Skeletal muscle satellite cell (primary cell): Measurements from ENCODE around the gene ZBED5. TPM values are rescaled to one million over a fixed set of nuclear protein-coding genes. Genes with fewer than 3 reads are reported as not detected.

Source experiments
- H3K27me3 ChIP-seq: 2 replicates; pipeline ENCODE4 v1.7.0; 2013; ENCODE audit warnings: low read length; ENCODE audit not compliant: control insufficient read depth, insufficient read depth
- H3K36me3 ChIP-seq: 2 replicates; pipeline ENCODE4 v1.7.0; 2013; ENCODE audit warnings: mild to moderate bottlenecking, control low read depth, low read length; ENCODE audit not compliant: insufficient read depth
- H3K4me1 ChIP-seq: 2 replicates; pipeline ENCODE4 v1.7.0; 2013; ENCODE audit warnings: low read length; ENCODE audit not compliant: control insufficient read depth, insufficient read depth
- H3K4me2 ChIP-seq: 2 replicates; pipeline ENCODE4 v1.7.0; 2013; ENCODE audit warnings: mild to moderate bottlenecking, low read length
- H3K4me3 ChIP-seq: 2 replicates; pipeline ENCODE4 v1.7.0; 2013; ENCODE audit warnings: low read length
- H3K9ac ChIP-seq: 2 replicates; pipeline ENCODE4 v1.7.0; 2013; ENCODE audit warnings: mild to moderate bottlenecking, low read depth, low read length, moderate library complexity
- H3K9me3 ChIP-seq: replicated peaks from 2 replicates; pipeline ENCODE4 v1.7.0; 2013; ENCODE audit warnings: mild to moderate bottlenecking, control low read depth, low read length
- total RNA-seq: library from RNA; depleted of rRNA; stranded (reverse); fragments of >200 nt; gene quantifications from 2 replicates; pipeline ENCODE4 v1.2.3, GENCODE V29; 2012; rRNA removed

The ZBED5 gene
- 20.1 and 23.1 TPM in 2 replicates for total RNA-seq

DNA sequence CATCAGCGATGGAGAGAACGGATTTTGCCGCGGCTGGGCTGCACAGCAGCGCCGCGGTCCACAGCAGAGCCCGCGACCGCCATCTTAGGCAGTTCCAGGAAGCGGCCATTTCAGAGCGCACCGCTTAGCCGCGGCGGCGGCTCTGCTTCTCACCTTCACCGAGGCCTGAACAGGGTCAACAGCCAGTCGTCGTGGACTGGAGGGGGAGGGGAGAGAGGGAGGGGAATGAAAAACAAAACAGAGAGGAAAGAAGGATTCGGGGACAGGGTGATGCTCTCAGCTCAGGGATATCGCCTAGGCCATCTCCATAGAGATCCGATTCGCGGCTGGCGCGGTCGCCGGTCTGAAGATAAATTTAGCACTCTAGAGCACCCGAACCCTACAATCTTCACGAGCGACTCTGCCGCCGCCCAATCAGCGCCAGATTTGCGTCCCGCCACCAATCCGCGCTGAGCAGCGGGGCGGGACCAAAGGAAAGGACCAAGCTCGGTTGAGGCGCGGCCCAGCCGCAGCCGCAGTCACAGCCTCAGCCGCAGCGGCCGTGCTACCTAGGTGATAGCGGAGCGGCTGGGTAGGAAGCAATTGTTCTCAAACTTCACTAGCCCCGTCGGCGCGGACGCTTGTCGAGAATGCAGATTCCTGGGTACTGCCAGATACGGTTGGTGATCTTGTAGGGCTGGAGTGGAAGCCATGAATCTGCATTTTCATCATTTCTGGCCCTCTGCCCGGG, at the start of gene ZBED5:
TSS of gene ZBED5 (minus strand) at position 345 of the 730 bp plus-strand sequence. CDS start 3,108 bp downstream, outside the sequence.
- H3K27me3 ChIP-seq = no peaks in the 10 kb centered on the region

GRCh38 chr11:10906521-10906920, 48.7 kb upstream of the ZBED5 start:
- H3K4me1 ChIP-seq = peaks cover 41% of the 10 kb centered on the region
- no peaks in the 10 kb centered on the region for H3K27me3 ChIP-seq
- no peak overlapping the region for H3K9ac ChIP-seq
- no peaks in the 10 kb centered on the region for H3K9me3 ChIP-seq
- H3K4me3 ChIP-seq = no peak overlapping the region
- H3K4me2 ChIP-seq = peak overlapping the region; percentile 19
- H3K36me3 ChIP-seq = no peaks in the 10 kb centered on the region

More for the DNA sequence above, at the start of gene ZBED5:
- Histone ChIP-seq H3K9ac (peak within 1 kb of the TSS; percentile 91), H3K4me3 (peak within 1 kb of the TSS; percentile 91), H3K36me3 (peaks cover 28% of the 10 kb centered on the region), H3K9me3 (no peaks in the 10 kb centered on the region), H3K4me2 (peak within 1 kb of the TSS; percentile 87), H3K4me1 (no peaks in the 10 kb centered on the region)

DNA sequence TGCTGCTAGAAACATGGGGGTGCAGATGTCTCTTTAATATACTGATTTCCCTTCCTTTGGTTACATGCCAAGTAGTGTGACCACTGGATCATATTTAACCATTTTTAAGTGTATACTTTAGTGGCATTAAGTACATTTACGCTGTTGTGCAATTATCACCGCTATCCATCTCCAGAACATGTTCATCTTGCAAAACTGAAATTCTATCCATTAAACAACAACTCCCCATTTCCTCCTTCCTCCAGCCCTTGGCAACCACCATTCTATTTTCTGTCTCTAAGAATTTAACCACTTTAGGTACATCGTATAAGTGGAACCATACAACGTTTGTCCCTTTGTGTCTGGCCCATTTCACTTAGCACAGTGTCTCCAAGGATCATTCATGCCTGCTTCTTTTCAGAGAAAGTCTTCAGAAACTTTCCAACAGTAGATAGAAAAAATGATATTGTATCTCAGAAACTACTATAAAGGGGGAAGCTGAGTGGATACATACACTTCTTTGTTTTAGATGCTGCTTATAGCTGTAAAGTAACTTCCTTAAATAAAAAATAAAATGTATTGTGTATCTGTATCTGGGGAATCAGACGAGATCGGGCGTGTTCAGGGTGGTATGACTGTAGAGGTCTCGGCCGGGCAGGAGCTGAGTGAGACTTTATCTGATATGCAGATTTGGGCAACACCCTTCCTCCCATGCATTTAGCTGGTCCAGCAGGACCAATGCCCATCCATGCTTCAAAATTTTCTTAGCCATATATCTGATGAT, 44.6 kb upstream of the ZBED5 start:
- H3K4me3 ChIP-seq = no peak overlapping the region
- no peak overlapping the region for H3K4me2 ChIP-seq
- no peak overlapping the region for H3K9ac ChIP-seq
- no peaks in the 10 kb centered on the region for H3K9me3 ChIP-seq
- H3K27me3 ChIP-seq = no peaks in the 10 kb centered on the region
- H3K36me3 ChIP-seq = no peaks in the 10 kb centered on the region
- peaks cover 54% of the 10 kb centered on the region for H3K4me1 ChIP-seq

- no peaks in the 10 kb centered on the region for H3K9me3 ChIP-seq
- peak overlapping the region; percentile 72 for H3K4me2 ChIP-seq
- H3K4me3 ChIP-seq = peak overlapping the region; percentile 27
- H3K27me3 ChIP-seq = no peaks in the 10 kb centered on the region
- H3K36me3 ChIP-seq = no peaks in the 10 kb centered on the region
- H3K9ac ChIP-seq = peak overlapping the region; percentile 92
- peaks cover 43% of the 10 kb centered on the region for H3K4me1 ChIP-seq
Observed at GRCh38 chr11:10900681-10901415, 43.0 kb upstream of the ZBED5 start.

GRCh38 chr11:10899121-10899830, 41.4 kb upstream of the ZBED5 start:
- no peaks in the 10 kb centered on the region for H3K27me3 ChIP-seq
- peak overlapping the region; percentile 31 for H3K4me3 ChIP-seq
- H3K4me2 ChIP-seq = peak overlapping the region; percentile 90
- H3K4me1 ChIP-seq = peaks cover 44% of the 10 kb centered on the region
- H3K36me3 ChIP-seq = no peaks in the 10 kb centered on the region
- no peaks in the 10 kb centered on the region for H3K9me3 ChIP-seq
- peak overlapping the region; percentile 92 for H3K9ac ChIP-seq

- Histone ChIP-seq H3K9ac (peak overlapping the region; percentile 92), H3K36me3 (no peaks in the 10 kb centered on the region), H3K4me2 (peak overlapping the region; percentile 90), H3K27me3 (no peaks in the 10 kb centered on the region), H3K4me3 (peak overlapping the region; percentile 31), H3K9me3 (no peaks in the 10 kb centered on the region), H3K4me1 (peaks cover 50% of the 10 kb centered on the region)
Observed at GRCh38 chr11:10898763-10899025, 40.8 kb upstream of the ZBED5 start.

DNA sequence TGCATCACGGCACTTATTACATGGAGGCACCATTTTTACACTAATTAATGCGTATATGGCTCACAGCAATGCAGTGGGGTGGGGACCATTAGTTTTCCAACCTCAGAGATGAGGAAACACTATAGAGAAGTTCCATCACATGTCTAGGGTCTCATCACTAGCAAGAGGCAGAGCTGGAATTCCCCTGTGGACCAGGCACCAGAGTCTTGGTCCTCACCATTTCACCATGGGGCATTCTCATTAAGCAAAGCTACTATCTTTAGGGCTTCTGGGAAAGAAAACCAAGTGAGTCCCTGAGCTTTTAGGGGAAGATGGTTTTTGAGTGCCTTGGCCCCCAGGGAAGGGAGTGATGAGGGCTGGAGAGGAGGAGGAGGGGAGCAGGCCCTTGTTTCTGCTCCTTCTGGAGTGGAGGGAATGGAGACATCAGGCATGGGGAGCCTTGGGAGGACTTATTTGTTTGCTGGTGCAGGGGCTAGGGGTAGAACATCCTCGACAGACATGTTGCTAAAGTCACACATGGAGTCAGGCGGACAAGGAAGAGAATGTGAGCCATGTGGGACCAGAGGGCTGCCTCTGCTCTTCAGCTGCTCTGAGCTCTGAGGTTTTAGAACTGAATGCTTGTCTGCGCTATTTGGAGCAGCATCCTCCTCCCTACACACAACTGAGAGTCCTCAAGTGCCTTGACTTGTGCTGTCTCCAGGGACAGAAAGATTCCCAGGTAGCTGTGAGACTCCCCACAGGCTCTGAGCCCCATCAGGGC, 40.3 kb upstream of the ZBED5 start:
- peak overlapping the region; percentile 92 for H3K9ac ChIP-seq
- no peaks in the 10 kb centered on the region for H3K27me3 ChIP-seq
- peaks cover 54% of the 10 kb centered on the region for H3K4me1 ChIP-seq
- H3K36me3 ChIP-seq = no peaks in the 10 kb centered on the region
- H3K4me2 ChIP-seq = peak overlapping the region; percentile 90
- no peak overlapping the region for H3K4me3 ChIP-seq
- H3K9me3 ChIP-seq = no peaks in the 10 kb centered on the region

DNA sequence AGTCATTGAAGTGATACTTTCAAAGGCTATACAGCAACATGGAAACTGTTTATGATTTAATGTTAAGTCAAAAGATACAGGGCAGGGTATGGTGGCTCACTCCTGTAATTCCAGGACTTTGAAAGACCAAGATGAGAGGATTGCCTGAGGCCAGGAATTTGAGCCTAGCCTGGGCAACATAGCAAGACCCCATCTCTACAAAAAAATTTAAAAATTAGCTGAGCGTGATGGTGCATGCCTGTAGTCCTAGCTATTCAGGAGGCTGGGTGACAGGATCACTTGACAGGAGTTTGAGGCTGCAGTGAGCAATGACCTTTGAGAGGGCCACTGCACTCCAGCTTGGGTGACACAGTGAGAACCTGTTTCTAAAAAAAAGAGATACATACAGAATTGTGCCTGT, 39.3 kb upstream of the ZBED5 start:
- H3K4me3 ChIP-seq = no peak overlapping the region
- peaks cover 48% of the 10 kb centered on the region for H3K4me1 ChIP-seq
- no peak overlapping the region for H3K4me2 ChIP-seq
- no peak overlapping the region for H3K9ac ChIP-seq
- H3K36me3 ChIP-seq = no peaks in the 10 kb centered on the region
- no peaks in the 10 kb centered on the region for H3K27me3 ChIP-seq
- H3K9me3 ChIP-seq = no peaks in the 10 kb centered on the region

- Histone ChIP-seq H3K4me3 (no peak overlapping the region), H3K36me3 (no peaks in the 10 kb centered on the region), H3K9ac (no peak overlapping the region), H3K4me2 (no peak overlapping the region), H3K27me3 (no peaks in the 10 kb centered on the region), H3K9me3 (no peaks in the 10 kb centered on the region), H3K4me1 (peaks cover 45% of the 10 kb centered on the region)
Observed at GRCh38 chr11:10896493-10896892, 38.6 kb upstream of the ZBED5 start.

GRCh38 chr11:10895285-10895684, 37.4 kb upstream of the ZBED5 start:
- H3K9ac ChIP-seq = no peak overlapping the region
- no peaks in the 10 kb centered on the region for H3K36me3 ChIP-seq
- peaks cover 34% of the 10 kb centered on the region for H3K4me1 ChIP-seq
- H3K4me2 ChIP-seq = no peak overlapping the region
- no peaks in the 10 kb centered on the region for H3K27me3 ChIP-seq
- no peak overlapping the region for H3K4me3 ChIP-seq
- H3K9me3 ChIP-seq = no peaks in the 10 kb centered on the region
